Hepatocyte (in vitro differentiated cells): ENCODE data around the gene BLVRB.
A peak's percentile ranks its signal among the peaks of the same experiment; 100 is the strongest.

Experiments used
- EZH2 ChIP-seq: fragments of 200-600 bp; sonication (generic); IDR thresholded peaks from 2 replicates; pipeline ENCODE4 v1.6.1; 2016; ENCODE audit warnings: antibody characterized with exemption, mild to moderate bottlenecking, borderline replicate concordance
- TF ChIP-seq, protein P1 (sequence below): fragments of 200-600 bp; sonication (generic); IDR thresholded peaks from 2 replicates; pipeline ENCODE4 v1.5.1; 2016; ENCODE audit warnings: antibody characterized with exemption, mild to moderate bottlenecking; ENCODE audit not compliant: poor library complexity

DNA sequence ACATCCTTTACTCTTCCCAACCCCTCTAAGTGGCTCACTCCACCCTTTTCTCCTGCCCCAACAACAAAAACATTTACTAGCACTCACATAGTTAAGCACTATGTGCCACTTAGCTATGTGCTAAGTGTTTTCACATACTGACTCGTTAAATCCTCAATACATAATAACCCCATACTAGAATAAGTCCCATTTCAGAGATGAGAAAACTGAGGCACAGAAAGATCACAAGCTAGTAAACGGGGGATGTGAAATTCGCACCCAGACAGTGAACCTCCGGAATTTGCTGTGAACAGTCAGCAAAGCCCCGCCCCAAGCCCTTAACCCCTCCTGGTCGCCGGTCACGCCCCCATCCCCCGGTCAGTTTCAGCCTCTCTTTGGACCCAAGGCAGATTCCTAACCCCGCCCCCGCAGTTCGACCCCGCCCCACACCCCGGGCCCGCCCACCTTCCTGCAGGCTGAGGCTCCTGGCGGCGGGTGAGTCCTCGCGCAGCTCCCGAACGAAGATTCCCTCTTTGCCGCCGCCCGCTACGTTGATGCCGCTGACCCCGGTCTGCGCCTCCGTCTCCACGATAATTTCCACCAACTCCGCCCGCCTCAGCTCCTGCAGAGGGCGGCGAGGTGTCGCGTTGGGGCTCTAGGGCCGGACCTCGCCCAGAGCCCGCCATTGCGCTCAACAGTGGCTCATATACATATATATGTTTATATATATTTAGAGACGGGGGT, 62.1 kb downstream of the BLVRB start:
- no peak for TF ChIP-seq EZH2
- TF ChIP-seq, protein P1, sequence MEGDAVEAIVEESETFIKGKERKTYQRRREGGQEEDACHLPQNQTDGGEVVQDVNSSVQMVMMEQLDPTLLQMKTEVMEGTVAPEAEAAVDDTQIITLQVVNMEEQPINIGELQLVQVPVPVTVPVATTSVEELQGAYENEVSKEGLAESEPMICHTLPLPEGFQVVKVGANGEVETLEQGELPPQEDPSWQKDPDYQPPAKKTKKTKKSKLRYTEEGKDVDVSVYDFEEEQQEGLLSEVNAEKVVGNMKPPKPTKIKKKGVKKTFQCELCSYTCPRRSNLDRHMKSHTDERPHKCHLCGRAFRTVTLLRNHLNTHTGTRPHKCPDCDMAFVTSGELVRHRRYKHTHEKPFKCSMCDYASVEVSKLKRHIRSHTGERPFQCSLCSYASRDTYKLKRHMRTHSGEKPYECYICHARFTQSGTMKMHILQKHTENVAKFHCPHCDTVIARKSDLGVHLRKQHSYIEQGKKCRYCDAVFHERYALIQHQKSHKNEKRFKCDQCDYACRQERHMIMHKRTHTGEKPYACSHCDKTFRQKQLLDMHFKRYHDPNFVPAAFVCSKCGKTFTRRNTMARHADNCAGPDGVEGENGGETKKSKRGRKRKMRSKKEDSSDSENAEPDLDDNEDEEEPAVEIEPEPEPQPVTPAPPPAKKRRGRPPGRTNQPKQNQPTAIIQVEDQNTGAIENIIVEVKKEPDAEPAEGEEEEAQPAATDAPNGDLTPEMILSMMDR, result peak; percentile 4
